GM19438 (cell line): ENCODE results near the gene MTCH1.

Source experiments
- ATAC-seq: cut with Tn5 transposase; IDR thresholded peaks from one replicate; pipeline ENCODE4 v1.9.1; 2021; ENCODE audit warnings: low read depth; ENCODE audit not compliant: unreplicated experiment

The MTCH1 gene

DNA sequence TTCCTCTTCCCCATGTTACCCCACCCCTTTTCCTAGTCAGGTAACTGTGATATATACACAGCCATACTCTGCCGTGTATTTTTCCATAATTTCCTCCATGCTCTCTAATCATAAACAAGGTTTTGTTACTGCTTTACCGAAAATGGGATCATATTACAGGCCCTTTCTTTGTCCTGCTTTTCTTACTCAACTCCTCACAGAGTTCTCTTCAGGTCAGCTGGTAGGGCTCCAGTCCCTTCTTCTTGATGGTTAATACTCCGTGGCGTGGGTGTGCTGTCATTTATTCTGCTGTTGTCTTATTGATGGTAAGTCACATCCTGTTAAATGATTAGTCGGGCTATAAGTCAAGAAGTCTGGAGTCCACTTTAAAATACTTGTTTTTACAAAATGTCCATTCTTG is 56.4 kb downstream of the MTCH1 start:
- ATAC-seq, result no peak

DNA sequence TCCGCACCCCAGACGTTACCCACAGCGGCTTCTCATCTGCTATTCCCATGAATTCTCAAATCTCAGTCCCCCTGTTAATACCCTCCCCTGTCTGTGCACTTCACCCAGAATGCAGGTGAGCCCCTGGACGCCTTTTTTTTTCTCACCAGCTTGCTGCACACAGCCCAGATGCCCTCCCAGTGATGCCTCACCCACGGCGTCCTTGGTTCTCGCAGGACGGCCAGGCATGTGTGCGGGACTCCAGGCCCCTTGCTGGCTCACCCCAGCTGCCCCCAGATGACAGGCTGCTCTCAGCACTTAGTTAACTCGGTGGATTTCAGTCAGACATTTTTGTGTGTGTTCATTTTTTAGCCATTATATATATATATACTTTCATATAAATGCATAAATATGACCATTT is 56.8 kb downstream of the MTCH1 start:
- no peak for ATAC-seq

DNA sequence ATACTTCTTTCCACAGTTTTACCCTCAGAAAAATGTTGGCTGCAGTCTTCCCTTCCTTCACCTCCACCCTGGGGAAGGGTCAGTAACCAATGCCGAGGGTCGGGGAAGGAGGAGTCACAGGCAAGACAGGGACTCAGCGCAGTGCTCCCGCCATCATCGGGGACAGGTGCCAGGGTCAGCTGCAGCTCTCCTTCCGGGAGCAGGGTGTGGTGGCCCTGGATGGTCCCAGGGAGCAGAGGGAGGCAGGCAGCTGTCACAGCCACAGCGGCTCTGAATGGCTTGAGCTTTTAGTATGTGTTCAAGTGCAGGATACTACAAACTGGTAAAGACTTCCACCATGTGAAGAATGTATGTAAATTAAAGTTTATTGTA is 57.5 kb downstream of the MTCH1 start:
- ATAC-seq, result no peak

DNA sequence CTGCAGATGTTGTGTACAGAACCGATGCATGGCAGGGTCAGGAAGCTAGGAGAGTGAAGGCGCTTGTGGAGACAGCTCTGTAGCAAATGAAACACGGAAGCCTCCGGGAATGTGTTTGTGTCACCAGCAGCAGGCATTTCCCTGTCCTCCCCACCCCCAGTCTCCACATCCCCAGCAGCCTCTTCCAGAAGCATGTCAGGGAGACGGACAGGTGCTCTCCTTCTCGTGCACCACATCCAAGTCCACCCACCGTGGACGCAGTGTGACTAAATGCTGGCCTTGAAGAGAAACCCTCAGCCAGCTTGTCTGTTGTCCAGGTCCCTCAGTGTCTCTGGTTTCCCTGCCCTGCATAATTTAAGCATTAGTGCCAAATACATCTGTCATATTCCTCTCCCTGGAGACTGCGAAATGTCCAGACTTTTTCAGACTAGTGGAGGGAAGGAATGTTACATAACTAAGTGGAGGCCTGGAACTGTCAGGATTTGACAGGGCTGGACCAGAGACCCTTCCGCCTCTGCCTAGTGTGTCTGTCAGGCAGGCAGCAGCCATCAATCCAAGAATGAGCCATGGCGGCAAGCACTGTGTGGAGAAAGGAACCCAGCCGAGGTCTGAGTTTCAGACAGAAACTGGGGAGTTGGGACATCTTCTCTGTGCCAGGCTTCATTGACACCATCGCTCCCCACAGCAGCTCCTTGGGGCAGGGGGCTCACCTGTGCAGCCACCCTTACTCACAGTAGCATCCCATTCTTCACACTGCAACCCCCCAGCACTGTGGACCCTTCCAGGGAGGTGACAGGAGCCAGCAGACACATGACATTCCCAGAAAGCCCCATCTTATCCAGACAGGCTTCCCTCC is 58.1 kb downstream of the MTCH1 start:
- no peak for ATAC-seq

DNA sequence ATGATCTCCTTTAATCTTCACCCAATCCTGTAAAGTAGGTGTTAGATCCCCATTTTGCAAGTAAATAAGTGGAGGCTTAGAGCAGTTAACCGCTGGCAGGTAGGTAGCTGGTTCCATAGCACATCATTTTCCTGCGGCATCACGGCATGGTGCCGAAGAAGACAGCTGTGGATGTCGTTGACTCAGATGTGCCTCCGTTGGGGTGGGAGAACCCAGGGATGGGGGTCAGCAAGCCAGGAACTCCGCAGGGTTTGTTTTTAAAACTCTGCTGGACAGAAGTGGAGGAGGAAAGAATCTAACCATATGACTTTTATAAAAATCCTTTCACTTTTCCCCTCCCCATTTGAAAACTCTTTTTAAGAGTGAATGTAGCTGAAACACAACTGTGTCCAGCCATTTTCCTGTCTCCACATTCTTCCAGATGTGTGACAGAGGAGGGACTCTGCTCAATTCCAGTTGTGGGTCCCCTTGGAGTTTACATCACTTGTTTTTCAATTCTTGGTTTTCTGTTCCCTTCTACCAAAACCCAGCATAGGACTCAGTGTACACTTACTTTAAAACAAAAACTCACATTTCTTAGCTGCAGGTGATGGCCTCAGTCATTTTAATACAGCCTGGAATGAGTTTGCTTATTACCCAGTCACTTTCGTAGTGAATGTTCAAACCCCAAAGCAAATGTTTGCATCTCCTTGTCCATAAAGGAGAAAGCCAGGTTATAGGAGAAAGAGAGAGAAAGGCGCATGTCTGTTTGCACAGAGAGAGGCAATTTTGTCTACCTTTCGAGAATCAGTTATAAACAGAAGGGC is 59.1 kb downstream of the MTCH1 start:
- no peak for ATAC-seq

DNA sequence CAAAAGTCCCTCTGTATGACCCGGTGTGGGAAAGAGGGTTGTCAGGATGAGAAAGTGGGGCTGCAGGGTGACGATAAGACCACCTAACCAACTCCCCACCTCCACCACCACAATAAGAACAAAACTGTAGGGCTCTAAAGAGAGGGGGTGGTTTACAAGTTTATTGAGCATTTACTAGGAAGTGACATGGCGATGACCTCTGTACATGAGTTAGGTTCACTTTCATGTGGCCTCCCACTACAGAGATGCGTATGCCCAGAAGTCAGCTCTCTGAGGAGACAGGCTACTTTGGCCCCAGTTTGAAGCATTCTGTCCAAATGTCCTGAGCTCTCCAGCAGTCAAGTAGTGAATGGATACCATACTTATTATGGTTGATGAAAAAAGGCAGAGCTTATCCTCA is 60.2 kb downstream of the MTCH1 start:
- ATAC-seq, result no peak

DNA sequence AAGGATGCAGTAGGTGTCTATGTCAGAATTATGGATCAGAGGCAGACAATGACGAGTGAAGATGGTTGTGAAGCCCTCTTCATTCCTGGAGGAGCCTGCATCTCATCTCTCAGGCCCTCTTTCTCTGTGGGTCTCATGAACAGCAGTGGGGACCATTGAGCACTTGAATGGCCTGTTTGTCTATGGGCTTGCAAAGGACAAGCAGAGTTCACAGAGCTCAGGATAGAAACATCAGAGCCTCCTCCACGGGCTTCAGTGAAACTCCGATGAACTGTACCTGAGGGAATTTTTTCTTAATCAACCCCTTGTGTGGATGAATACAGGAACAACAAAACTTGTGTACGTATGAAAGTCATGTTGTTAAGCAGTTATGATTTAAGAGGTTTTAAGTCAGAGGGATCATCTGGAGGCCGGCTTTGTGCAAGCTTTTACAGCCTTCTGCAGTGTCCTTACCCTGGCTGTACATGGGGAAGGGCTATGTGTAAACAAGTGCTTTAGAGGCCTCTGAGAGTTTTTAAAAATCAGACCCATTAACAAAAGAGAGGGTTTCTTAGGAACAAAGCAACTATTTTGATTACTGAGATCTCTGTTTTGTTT is 61.1 kb downstream of the MTCH1 start:
- no peak for ATAC-seq

DNA sequence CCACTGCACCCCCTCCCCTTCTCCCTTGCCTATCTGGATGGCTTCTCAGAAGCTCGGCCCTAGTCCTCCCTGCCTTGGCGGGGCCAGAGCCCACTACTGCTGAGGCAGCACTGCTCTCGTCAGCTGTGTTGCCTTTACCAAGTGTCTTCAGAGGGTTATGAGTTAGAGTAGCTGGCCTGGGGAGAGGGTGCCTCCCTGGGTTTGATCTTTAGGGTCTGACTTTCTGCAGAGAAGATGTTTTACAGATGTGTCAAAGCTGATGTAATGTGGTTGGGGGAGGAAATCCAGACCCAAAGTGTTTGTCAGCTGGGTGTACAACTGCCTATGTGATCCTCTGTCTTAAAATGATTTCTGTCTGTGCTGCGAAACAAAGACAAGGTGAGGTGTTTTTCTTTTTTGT is 61.9 kb downstream of the MTCH1 start:
- ATAC-seq, result no peak

DNA sequence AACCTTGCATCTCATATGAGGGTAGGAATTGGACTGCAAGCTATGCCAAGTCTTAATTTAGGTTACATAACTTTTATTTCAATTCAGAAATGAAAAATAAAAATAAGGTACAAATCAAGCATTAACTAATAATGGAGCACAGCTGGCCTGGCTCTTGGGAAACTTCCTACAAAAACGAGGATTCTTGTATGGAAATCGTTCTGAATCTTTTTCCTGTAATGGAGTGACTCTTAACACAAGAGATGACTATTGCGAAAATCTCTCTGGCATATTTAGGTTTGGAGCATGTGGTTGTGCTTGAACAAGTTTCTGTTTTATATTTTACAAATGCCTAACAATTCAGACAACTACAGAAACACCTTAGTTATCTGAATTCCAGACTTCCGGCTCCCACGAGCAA is 65.5 kb downstream of the MTCH1 start:
- no peak for ATAC-seq

DNA sequence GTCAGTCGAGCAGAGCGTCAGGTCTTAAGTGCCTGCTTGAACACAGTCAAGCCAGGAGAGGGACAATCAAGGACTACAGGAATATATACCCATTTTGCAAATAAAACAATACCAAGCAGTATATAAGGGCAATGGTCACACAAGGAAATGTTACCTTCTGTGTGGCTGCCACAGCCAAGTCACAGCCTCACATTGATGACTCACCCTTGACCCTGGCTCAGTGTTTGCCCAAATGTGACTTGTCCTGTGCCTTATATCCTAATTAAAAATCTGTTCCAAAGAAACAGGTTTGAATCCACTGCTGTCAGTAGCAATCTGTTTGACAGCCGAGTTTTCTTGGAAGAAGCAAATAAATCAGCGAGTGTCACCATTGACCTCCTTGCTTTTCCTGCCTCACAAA is 65.9 kb downstream of the MTCH1 start:
- ATAC-seq, result no peak
